Activated CD8-positive, alpha-beta memory T cell treated with anti-CD3 and anti-CD28 coated beads for 48 hours (primary cell): ENCODE measurements around the gene C11orf91.
"Not testable (repeated sequence)": the region's sequence is repeated elsewhere in the genome, so short reads cannot be mapped to it uniquely, and the experiment has no call there.

Experiments
- DNase-seq, 3 experiments: peaks; one replicate each; pipeline ENCODE4 v3.0.0-alpha.2; 2020; ENCODE audit warnings: low read depth in 2 of 3, low spot score in 2 of 3

Gene C11orf91

DNA sequence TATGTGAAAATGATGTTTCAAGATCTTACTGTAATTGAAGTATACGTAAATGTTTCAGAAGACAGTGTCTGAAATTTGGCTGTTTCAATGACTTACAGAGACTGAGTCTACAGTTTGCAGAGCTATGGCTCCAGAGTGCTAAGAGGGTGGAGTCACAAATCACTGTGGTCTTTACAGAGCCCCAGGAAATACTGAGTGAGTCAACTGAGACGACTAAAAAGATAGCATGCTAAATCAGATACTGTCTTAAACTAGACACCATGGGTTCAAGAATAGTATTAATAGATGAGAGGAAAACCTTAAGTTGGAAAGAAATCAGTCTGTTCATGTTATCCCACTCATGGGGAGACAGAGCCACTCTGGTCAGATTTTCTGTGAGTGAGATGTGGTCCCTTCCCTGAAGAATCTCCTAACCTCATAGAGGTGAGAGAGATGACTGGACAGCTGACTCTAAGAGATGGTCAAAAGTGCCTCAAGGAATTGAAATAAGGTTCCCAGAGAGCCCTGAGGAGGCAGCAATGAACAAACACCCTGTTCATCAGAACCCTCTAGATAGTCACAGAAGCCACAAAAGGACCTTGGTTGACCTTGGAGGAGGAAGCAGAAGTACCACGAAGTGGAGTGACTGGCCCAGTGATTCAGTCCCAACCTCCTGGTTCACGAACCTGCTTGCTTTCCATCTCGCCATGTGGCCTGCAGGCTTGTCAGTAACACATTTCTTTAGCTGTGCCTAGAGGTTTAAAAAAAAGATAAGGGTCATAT, 30.2 kb downstream of the C11orf91 start:
- no peak for DNase-seq

DNA sequence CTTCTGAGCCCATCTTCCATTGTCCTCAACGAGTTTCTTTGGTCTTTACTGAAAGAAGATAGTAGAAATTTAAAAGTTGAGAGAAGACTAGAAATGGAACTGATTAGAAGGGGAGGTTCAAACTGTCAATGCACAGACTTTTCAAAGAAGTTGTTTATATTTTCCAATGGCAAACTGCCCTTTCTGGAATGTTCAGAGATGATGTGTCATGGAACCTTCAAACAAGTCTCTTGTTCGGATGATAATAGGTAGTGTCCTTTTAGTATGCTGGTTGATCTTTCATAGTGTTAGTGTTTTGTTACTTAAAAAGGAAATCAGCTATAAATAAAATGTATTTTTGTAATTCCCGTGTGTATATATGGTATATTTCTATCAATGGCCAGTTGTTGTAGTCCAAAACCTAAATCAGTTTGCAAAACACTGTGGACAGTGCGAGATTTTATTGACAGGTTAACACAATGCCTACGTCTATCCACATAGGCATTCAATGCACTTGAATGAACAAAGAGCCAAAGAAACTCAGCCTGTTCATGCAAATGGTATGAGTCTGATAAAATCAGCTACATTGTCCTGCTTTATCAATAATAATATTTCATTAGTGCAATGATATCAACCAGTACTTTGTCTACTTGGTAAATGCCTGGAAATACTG, 30.9 kb downstream of the C11orf91 start:
- DNase-seq, result no peak

DNA sequence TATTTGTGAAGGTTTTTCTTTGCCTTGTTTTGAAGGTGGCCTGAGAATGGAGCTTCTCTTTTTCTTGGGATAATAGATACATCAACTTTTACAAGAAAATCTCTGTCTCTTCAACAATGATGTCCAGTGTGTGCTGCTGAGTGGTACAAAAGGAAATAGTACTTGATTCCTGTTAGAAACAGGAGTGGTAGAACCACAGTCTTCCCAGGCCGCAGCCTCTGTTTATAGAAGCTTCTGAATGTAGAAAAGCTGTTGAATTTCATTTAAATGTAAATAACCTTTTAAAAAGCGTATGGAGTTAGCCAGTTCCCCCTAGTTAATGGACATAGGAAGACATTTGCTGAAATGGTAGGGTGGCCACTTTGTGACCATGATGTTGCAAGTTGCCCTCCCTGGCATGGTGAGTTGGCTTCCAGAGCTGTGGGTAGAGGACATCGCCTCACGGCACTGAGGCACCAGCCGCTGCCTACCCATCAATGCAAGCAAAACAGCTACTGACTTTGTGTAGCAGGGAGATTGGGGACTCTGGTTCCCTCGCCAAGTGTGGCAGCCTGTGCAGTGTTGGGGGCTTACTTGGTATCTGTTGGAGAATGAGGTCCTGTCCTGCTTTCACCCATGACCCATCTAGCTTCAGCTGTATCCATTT, 31.6 kb downstream of the C11orf91 start:
- DNase-seq, result no peak

DNA sequence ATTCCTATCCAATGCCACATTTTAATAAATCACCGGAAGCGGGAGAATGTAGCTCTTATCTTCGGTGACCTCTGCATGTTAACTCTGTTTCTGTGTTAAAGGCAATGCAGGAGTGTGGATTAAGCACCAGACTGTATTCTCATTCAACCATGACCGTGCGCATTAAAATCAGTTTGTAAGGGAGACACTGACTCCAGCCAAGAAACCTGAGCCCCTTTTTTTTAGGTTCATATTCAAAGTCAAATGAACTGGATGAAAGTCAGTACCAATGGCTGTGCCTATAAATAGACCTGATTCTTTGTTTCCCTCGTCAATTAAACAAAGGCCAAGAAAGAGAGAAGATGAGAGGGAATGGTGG, 32.2 kb downstream of the C11orf91 start:
- DNase-seq, result no peak

DNA sequence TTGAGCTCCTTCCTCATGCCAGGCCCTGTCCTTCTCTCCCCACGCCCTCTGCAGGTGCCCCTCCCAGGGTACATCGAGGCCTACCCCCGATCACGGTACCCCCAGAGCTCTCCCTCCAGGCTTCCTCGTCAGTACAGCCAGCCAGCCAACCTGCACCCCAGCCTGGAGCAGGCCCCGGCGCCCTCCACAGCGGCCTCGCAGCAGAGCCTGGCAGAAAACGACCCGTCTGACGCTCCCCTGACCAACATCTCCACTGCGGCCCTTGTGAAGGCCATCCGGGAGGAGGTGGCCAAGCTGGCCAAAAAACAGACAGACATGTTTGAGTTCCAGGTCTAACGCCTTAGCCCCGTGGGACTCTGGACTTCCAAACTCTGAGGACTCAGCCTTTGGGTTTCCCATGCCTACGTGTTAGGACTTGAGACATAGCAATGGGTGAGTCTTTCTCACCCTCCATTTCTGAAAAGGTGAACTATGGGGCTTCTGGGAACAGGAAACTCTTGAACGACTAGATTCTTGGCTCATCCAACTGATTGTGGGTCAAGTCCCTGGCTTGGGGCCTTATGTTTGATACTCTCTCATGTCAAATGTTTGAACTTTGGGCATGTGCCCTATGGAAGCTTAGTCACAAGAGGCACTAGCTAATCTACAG, 32.7 kb downstream of the C11orf91 start:
- DNase-seq, result no peak

DNA sequence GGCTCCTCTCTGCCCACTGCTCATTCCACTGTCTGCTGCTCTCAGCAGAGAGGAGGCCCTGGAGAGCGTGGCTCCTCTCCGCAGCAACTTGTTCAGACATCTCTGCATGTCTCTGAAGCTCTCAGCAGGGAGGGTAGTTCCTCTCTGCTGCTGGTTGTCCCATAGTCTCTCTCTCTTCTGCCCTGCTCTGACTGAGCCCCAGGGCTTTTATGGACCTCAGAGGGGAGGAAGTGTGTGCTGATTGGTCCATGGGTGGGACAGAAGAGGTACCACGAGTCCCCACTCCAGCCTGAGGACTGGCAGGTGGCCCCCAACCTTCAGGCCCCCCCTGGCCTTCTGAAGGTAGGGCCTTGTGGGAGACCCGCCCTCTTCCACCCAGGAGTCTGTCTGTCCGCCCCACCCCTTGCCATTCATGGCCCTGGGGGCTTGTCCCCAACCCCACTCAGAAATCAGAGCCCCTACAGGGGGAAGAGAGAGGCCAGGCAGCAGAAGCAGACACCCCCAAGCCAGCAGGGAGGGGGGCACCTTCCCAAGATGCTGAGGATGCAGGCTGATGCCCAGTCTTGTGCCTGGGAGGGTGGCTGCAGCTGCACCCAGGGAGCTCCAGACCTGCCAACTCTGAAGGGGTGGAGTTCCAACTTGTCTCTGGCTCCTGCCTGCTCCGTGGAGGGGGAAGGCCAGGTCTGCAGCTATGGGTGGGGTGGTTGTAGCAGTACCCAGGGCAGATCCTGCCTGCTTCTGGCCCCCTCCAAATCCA, 35.1 kb downstream of the C11orf91 start:
- DNase-seq, result no peak

DNA sequence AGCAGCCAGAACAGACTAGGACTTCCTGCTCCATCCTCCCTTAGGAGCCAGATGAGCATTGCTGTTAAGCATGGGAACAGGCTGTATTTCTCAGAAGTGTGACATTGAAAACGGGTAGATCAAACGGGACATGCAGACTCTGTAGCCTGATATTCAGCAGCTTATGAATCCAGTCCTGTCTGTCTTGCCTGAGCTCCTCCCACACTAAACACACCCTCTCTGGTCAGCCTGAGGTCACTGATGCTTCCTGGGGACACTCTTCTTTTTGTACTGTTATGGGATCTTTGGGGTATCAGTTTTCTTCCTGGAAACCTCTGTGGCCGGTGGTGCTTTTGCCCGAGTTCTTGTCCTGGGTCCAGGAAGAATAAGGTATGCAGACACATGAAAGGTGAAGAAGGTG, 35.8 kb downstream of the C11orf91 start:
- DNase-seq, result no peak

DNA sequence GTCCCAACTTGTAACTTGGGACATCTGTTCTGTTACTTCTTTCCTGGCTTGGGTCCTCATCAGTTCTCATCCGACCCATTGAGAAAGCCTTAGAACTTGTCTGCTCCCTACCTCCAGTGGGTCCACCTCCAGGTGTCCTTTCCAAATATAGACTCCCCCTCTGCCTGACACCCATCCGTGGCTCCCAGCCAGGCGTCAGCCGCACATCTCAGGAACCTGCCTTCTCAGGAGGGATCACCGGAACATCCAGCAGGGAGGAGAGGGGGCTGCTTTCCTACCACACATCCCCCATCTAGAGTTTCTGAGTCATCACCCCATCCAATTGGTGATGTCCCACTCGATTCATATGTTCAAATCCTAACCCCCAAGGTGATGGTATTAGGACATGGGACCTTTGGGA, 36.5 kb downstream of the C11orf91 start:
- no peak for DNase-seq

DNA sequence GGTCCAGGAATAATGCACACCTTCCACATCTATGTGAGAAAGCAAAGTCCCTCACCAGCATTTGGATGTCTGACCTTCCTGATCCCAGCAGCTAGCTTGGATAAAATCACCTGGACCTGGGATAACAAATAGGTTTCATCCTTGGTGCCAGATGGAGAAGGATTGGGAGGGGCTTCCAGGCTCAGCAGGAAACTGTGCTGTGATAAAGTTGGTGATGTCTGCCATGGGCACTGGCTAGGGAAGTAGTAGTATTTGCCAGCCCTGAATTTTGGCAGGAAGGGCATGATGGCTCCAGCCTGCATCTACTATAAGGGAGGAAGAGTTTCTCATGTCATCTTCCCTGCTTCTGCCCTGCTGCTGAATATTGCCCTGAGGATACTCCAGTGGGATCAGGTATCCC, 37.5 kb downstream of the C11orf91 start:
- no peak for DNase-seq

DNA sequence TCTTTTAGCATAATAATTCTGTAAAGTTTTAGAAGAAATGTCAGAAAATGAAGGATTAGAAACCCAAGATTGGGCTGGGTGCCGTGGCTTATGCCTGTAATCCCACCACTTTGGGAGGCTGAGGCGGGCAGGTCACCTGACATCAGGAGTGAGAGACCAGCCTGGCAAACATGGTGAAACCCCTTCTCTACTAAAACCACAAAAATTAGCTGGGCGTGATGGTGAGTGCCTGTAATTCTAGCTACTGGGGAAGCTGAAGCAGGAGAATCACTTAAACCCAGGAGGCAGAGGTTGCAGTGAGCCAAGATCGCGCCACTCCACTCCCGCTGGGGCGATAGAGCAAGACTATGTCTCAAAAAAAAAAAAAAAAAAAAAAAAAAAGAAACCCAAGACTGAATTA, 39.1 kb downstream of the C11orf91 start:
- DNase-seq, result not testable (repeated sequence)

DNA sequence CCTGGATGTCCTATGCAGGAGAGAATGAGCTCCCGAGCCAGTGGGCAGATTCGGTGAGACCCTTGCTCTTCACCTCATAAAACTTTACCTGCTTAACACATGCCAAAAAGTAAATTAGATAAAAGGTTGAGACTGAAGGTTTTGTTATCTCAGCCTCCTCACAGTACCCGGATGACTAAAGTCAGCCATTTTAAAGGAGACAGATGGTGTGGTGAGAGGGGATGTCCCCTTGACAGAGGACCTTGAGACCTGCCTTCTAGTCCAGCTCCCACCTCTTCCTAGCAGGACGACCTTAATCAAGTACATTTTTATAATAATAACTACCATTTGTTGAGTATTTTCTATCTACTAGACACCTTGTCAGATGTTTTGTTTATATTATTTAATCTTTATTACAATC, 39.7 kb downstream of the C11orf91 start:
- DNase-seq, result no peak

DNA sequence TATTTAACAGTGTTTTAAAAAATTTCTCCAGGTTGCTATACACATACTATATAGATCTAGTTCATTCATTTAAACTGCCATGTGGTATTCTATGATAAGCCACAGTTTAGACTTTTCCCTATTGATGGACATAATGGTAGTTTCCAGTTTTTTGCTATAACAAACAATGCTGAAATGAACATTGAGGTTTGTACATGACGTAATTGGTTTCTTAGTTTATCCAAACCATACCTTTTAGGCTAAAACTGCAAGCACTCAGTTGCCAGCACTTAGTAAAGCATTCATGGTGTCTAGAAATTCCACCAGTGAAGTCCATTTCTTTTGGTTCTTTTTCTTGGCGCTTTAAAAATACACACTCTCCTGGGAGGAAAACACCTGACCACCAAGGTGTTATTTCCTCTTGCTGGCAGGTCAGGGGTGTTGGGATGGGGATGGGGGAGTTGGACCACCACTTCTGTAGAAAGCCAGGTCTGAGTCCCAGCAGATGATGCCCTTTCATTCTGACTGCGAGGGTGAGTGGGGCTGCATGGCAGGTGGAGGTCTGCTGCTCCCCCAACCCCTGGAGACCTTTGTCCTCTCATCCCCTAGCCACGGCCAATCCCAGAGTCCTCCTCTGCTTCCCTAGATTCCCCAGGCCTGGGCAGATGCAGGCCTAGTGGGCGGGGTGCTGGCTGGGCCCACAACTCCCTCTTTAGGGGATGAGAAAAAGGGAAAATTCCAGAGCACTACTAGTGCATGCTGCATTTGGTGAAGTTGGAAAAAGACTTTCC, 41.1 kb downstream of the C11orf91 start:
- DNase-seq, result no peak

DNA sequence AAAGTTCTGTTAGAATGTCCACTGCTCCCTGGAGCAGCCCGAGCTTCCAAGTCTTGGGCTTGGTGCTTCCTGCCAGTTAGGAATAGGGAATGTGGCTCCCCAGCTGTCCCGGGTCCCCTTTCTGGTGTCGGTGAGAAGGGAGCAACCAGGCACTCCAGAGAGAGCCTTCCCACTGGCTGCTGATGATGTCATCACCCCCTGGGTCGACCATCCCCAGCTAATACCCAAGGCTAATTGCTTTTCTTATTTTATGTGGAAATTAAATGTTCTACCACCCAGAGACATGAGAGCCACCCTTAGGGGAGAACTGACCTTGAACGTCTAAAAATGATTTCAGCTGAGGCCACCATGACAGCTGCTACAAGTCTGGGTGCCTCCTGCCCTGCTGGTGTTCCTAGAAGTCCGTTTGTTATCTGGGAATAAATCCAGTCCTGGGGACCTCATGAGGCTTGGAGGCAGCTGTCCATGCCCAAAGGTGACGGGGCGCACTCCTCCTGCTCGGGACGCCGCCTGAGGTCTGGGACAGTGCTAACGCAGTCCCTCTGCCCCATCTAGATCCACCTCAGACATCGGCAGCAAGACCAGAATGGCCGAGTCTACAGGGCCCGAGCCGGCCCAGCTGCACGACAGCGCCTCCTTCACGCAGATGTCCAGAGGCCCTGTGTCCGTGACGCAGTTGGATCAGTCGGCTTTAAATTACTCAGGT, 42.3 kb downstream of the C11orf91 start:
- no peak for DNase-seq

DNA sequence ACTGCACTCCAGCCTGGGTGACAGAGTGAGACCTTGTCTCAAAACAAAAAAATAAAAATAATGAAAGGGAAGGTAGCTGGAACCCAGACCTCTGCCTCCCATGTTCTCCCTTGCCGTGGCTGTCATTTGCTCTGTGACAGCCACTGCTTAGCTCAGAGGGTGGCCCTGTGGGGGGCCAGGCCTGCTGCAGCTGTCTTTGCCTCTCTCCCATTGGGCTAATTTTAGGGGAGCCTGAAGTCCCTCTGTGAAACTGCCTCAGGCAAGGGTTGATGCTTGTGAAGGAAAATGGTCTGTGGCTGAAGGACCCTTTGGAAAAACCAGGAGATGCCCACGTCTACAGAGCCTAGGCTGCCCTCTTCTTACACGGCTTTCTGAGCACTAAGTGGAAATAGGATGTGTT, 42.9 kb downstream of the C11orf91 start:
- no peak for DNase-seq

DNA sequence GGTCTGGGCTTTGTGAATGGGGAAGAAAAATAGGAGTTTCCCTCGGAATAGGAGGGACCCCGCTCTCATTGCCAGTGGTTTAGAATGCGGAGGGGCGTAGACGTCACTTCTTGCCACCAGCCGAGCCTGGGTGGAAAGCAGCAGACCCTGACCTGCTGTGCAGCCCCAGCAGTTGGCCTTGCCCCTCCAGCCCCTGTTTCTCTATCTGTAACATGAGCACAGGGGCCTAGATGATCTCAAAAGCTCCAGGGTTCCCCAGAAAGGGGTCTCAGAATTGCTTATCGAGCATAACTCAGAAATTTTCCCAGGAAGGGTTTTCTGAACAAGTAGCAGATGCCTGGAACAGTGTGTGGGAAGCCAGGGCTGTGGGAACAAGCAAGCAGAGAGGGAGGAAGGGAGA, 43.9 kb downstream of the C11orf91 start:
- no peak for DNase-seq

DNA sequence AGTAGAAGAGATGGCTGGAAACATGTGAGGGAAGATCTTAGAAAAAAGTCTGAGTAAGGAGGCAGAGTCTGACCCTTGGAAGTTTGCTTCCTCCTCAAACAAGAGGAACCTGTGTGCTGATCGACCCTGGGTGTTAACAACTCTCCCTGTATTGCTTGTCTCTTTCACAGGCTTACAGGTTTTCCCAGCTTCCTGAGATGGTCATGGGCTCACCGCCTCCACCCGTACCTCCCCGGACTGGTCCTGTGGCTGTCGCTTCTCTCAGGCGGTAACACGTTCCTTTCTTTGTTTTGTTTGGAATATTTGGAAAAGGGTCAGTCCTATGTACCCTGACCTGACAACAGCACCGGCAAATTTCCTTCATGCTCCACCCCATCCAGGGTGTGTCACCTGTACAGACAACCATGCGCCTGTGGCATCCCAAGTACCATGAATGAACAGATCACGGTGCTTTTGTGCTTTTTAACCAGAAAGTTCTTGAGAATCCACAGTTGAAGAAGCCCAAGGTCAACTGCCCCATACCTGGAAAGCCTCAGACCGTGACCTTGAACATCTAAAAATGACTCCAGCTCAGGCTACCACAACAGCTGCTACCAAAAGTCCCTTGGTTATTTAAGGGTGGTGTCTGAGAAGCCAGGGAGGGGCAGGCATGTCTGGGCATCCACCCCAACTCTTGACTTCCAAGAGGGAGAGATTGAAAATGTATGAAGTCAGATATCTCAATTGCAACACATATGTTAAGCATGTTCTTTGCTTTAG, 44.6 kb downstream of the C11orf91 start:
- no peak for DNase-seq

DNA sequence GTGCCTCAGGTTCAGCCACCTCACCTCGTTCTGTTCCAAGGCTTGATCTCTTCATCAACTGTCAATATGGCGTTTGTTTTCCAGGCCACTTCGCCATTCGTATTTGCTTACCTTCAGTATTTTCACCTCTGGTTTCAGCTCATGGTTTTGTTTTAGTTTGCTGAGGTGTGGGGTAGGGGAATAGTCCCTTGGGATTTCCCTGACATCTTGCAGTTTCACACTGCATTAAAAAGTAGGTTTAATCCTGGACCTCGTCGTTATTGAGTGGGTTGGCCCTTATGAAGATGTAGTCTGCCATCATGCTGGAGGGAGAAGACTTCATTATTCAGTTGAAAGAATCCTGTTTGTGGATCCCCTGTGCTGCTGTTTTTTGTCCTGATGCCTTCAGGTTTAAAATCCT, 46.0 kb downstream of the C11orf91 start:
- no peak for DNase-seq

DNA sequence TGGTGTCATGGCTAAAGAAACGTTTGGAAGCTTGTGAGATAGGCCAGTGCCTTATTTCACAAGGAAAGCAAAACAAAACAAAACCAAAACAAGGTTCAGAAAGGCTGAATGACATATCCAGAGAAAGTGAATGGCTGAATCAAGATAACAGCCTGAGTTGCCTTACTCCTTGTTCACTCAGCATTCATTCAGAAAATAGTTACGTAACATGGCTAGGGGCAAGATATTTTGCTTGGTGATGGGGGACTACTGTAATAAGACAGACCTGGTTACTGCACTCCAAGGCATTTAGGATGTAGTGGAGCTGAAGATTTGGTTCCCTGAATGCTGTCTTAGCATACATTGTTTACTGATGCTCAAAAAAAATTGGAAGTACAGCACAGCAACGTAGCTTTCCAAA, 47.7 kb downstream of the C11orf91 start:
- DNase-seq, result no peak

DNA sequence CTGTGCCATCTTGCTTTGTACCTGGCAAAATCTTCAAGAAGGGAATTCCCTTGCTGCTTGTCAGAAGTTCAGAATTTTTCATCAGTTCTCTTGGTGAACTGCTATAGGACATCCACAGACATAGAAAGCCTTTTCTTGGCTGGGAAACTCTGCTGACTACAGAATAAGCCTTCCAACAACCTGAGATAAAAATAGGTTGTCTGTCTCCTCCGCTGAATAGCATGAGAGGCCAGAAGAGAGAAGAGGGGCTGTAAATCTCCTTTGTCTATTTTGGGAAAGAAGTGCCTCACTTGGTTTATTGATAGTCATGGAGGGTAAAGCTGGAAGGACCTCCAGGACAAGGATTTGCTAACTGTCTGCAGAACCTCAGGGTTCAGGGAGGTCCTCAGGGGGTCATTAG, 48.2 kb downstream of the C11orf91 start:
- no peak for DNase-seq
